ENCODE data around the gene TCF4. TPM values are rescaled to one million over a fixed set of nuclear protein-coding genes. Genes with fewer than 3 reads are reported as not detected.
A peak's percentile ranks its signal among the peaks of the same experiment; 100 is the strongest.

TCF4 gene
- total RNA-seq, 1 donor from 2014 or later = 56.8 TPM

DNA sequence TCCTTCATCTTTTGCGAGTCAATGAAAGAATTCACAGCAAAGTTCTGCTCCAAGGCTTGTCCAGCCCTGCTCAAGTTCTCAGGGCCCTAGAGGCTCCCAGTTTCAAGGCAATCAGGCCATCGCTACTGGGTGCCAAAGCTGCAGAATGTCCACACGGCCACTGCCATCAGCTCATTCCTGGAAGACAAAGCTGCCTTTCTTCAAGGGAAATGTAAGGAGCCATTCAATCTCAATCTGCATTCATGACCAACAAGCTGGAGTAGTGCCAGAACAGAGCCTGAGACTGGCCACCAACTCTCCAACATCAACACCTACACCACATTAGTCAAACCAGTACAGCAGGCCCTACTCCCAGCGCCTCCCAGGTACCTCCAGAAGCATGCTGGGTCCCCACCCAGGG lies 202.2 kb downstream of the TCF4 start:
- Mint-ChIP-seq H3K27ac (peak overlapping the region; percentile 29), H3K27me3 (no peaks in the 10 kb centered on the region), H3K4me1 (ENCODE audit: low read depth) (peaks cover 1% of the 10 kb centered on the region), H3K9me3 (ENCODE audit: low read depth) (peaks cover 29% of the 10 kb centered on the region), H3K36me3 (ENCODE audit: insufficient read depth) (peaks cover 24% of the 10 kb centered on the region), H3K4me3 (ENCODE audit: low read depth) (no peak overlapping the region)
- TF ChIP-seq, protein P1, sequence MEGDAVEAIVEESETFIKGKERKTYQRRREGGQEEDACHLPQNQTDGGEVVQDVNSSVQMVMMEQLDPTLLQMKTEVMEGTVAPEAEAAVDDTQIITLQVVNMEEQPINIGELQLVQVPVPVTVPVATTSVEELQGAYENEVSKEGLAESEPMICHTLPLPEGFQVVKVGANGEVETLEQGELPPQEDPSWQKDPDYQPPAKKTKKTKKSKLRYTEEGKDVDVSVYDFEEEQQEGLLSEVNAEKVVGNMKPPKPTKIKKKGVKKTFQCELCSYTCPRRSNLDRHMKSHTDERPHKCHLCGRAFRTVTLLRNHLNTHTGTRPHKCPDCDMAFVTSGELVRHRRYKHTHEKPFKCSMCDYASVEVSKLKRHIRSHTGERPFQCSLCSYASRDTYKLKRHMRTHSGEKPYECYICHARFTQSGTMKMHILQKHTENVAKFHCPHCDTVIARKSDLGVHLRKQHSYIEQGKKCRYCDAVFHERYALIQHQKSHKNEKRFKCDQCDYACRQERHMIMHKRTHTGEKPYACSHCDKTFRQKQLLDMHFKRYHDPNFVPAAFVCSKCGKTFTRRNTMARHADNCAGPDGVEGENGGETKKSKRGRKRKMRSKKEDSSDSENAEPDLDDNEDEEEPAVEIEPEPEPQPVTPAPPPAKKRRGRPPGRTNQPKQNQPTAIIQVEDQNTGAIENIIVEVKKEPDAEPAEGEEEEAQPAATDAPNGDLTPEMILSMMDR (IDR thresholded peaks at IDR 0.05; ENCODE audit: unreplicated experiment) = no peak
- DNase-seq (ENCODE audit: low spot score, unreplicated experiment) = no peak

DNA sequence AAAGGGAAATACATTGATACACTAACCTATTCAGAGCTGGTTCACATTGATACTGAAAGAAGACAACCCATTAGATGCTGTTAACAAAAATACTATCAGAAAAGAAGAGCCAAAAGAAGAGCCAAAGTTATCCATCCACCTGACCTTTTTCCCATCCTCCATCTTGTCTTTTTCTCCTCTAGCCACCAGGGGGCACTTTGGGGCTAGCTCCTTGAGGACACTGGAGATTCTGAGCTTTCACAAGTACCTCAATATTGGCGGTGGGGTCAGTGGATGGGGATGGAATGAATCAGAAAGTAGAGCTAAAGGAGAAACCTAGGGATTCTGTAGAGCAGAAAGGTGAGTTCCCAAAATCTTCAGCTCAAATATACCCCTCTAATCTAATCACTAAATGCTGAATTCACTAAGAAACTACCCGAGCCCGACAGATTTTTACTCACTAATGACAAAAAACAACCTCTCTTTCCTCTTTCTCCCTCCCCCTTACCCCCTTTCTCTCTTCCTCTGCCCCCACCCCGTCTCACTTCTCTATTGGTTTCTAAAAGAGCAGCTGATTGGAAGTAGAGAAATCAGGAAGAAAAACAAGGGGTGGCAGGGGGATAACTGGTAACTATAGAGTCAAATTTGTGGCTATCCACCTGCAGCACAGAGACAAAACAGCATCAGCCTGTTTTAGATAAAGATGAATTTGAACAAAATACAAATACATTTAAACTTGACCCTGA lies 203.3 kb downstream of the TCF4 start:
- TF ChIP-seq, protein P1 (IDR thresholded peaks at IDR 0.05; ENCODE audit: unreplicated experiment) = peak; percentile 54
- no peaks in the 10 kb centered on the region for H3K27me3 Mint-ChIP-seq
- peaks cover 29% of the 10 kb centered on the region for H3K9me3 Mint-ChIP-seq (ENCODE audit: low read depth)
- peaks cover 24% of the 10 kb centered on the region for H3K36me3 Mint-ChIP-seq (ENCODE audit: insufficient read depth)
- H3K4me1 Mint-ChIP-seq (ENCODE audit: low read depth) = peaks cover 1% of the 10 kb centered on the region
- H3K4me3 Mint-ChIP-seq (ENCODE audit: low read depth) = no peak overlapping the region
- H3K27ac Mint-ChIP-seq = no peak overlapping the region
- no peak for DNase-seq (ENCODE audit: low spot score, unreplicated experiment)

DNA sequence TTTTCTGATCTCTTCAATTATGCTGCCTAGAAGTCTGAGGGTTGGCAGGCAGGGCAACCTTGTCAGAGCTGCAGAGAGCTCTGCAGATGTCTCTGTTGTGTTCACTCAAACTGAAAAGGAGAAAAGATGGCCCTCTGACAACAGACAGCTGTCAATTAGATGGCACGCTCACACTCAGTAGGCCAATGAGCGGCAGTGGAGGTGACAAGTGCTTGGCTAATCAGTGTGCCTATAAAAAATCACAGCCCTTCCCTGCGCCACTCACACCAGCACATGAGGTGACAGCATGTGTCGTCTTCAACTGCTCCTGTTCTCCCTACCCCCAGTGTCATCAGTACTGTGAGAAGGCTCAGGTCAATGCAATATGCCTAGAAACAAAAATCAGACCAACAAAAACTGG lies 203.9 kb downstream of the TCF4 start:
- Mint-ChIP-seq H3K27ac (no peak overlapping the region), H3K4me3 (ENCODE audit: low read depth) (no peak overlapping the region), H3K4me1 (ENCODE audit: low read depth) (peaks cover 1% of the 10 kb centered on the region), H3K9me3 (ENCODE audit: low read depth) (peaks cover 29% of the 10 kb centered on the region), H3K27me3 (no peaks in the 10 kb centered on the region), H3K36me3 (ENCODE audit: insufficient read depth) (peaks cover 22% of the 10 kb centered on the region)
- TF ChIP-seq, protein P1 (IDR thresholded peaks at IDR 0.05; ENCODE audit: unreplicated experiment) = no peak
- DNase-seq (ENCODE audit: low spot score, unreplicated experiment) = no peak

DNA sequence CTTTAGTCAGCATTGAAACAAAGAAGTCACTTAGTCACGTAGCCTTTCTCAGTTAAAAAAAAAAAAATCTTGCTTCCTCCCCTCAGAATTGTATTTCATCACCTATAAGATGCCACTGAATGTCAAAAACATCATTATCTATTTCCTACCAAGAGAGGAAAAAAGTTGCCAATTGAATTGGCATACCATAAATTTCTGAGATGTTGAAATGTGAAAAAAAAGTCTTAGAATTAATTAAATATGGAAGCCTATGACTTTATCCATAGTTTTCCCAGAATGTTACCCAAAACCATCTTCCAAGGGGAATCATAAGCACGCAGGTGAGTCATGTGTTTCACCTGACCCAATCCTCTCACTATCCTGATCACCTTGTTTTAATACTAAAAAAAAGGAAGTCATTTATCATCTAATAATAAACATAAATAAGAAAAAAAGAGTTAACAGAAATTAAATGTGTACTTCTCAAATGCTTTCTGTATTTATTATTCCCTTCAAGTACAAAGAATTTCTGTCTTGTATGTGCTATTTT lies 205.7 kb downstream of the TCF4 start:
- Mint-ChIP-seq H3K4me1 (ENCODE audit: low read depth) (no peaks in the 10 kb centered on the region), H3K9me3 (ENCODE audit: low read depth) (peaks cover 29% of the 10 kb centered on the region), H3K27ac (no peak overlapping the region), H3K4me3 (ENCODE audit: low read depth) (no peak overlapping the region), H3K27me3 (no peaks in the 10 kb centered on the region), H3K36me3 (ENCODE audit: insufficient read depth) (peaks cover 22% of the 10 kb centered on the region)
- TF ChIP-seq, protein P1 (IDR thresholded peaks at IDR 0.05; ENCODE audit: unreplicated experiment) = no peak
- no peak for DNase-seq (ENCODE audit: low spot score, unreplicated experiment)

DNA sequence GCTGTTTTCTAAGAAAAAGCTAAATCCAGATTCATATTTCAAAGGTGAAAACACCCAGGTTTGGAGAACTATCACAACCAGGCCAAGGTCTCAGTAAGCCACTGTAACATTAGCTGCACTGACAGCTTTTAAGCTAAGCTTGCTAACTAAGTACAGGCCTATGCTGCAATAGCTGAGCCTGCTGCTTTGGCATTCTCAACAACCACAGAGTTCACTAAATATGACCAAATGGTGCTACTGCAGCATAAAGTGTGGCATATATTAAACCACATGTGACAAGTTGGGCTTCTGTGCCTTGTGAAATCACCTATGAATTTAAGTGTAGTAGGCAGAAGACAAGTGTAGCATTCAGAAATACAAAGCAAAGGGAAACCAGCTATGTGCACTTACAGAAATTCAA lies 206.7 kb downstream of the TCF4 start:
- Mint-ChIP-seq H3K27ac (no peak overlapping the region), H3K9me3 (ENCODE audit: low read depth) (peaks cover 29% of the 10 kb centered on the region), H3K36me3 (ENCODE audit: insufficient read depth) (peaks cover 23% of the 10 kb centered on the region), H3K4me3 (ENCODE audit: low read depth) (no peak overlapping the region), H3K4me1 (ENCODE audit: low read depth) (no peaks in the 10 kb centered on the region), H3K27me3 (no peaks in the 10 kb centered on the region)
- no peak for DNase-seq (ENCODE audit: low spot score, unreplicated experiment)
- TF ChIP-seq, protein P1 (IDR thresholded peaks at IDR 0.05; ENCODE audit: unreplicated experiment) = no peak
